Adipose tissue (tissue), 3 donors: ENCODE measurements around the gene ARID3B. TPM values are rescaled to one million over a fixed set of nuclear protein-coding genes. Genes with fewer than 3 reads are reported as not detected.
"Not testable (repeated sequence)": the region's sequence is repeated elsewhere in the genome, so short reads cannot be mapped to it uniquely, and the experiment has no call there.

Source experiments
- H3K27ac ChIP-seq: one replicate; pipeline ENCODE4 v1.5.1; 2013; ENCODE audit warnings: low read depth, low read length
- WGBS, 3 donors: extraction: QIAGEN DNeasy Blood & Tissue Kit; methylation state at CpG; one replicate each; pipeline ENCODE4 v1.1.7; 2013; 5-methylcytosine and 5-hydroxymethylcytosine counted together
- polyA plus RNA-seq, 3 donors: library from polyadenylated mRNA; stranded (reverse); fragments of 200-250 nt; gene quantifications; one replicate each; pipeline ENCODE4 v1.2.3, GENCODE V29; 2013
- donor health status: healthy with polysubstance abuse.
- donor health status: Bipolar disorder and iron deficiency.
- donor health status: healthy.

Gene ARID3B, protein sequence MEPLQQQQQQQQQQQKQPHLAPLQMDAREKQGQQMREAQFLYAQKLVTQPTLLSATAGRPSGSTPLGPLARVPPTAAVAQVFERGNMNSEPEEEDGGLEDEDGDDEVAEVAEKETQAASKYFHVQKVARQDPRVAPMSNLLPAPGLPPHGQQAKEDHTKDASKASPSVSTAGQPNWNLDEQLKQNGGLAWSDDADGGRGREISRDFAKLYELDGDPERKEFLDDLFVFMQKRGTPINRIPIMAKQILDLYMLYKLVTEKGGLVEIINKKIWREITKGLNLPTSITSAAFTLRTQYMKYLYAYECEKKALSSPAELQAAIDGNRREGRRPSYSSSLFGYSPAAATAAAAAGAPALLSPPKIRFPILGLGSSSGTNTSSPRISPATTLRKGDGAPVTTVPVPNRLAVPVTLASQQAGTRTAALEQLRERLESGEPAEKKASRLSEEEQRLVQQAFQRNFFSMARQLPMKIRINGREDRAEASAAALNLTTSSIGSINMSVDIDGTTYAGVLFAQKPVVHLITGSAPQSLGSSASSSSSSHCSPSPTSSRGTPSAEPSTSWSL
- 1 to 10 TPM; 2.1 to 3.0 (median 2.6) TPM for polyA plus RNA-seq

DNA sequence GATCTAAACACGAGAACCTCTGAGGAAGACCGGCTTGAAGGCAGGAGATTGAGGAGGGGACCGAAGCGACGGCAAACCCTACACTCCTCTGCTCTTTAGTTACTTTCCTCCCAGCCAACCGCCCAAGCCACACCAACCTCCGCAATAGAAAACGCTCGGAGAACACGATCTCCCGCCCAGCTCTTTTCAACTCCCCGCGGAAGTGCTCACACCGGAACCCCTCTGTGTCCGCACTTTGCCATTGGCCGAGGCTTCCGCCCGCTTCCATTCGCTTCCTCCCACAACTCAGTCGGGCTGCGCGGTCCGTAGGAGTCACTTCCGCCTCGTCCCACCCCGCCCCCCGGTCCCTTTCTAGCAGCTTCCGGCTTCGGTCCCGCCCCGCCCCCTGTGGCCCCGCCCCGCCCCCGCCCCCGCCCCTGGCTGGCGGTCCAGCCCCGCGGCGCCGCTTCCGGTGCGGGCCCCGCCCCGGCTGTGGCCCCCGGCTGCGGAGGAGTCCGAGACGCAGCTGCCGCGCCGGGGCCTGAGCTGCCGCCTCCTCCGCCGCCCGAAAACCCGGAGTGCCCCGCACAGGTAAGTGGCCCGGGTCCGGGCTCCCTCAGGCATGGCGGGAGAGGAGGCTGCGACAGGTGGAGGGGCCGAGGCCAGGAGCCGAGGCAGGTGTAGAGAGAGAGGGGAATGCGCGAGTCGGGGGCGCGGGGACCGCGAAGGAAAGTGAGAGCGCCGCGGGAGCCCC, at the start of gene ARID3B:
TSS of gene ARID3B (plus strand) at position 460 of the 733 bp plus-strand sequence. CDS start 2,717 bp downstream, outside the sequence.
- H3K27ac ChIP-seq, result no peak within 1 kb of the TSS
- 0 to 1% (median 1%) methylated on average over 58 to 73 of the region's 73 CpGs for WGBS, 3 donors

DNA sequence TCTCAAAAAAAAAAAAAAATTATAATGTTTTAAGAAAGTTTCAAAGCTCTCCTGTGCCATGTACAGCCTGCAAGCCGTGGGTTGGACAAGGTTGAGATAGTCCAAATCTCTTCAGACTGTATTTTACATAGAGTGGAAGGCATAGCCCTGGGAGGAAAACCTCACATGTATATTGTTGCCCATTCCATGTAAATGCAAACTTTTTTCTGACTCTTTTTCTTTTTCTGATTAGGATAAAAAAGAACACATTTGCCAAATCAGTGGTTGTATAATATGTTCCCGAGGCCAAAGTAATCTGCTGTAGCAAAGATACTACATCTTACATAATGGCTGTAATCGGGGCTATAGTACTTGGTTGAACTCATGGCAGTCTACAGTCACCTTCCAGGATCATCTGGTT, 44.4 kb upstream of the ARID3B start:
- no peak overlapping the region for H3K27ac ChIP-seq
- 66 to 93% (median 92%) methylated on average over 3 of the region's 3 CpGs for WGBS, 3 donors

DNA sequence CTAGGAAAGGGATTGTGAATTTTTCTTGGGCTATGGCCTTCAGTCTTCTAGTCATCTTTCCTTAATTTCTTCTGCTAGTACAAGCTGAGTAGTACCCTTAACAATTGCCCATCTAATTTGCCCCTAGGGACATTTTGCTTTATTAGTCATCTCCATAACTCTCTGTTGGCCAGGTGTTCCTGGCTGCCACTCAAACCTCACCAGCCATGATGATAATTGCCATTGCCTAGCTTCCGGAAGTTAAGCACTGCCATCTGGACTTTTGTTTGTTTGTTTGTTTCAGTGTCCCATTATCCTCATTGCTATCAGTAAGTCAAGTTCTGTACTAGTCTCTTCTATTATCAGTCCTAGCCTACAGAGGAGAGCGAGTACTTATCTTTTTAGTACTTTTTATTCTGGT, 43.4 kb upstream of the ARID3B start:
- 72 to 82% (median 79%) methylated on average over 2 of the region's 2 CpGs for WGBS, 3 donors
- no peak overlapping the region for H3K27ac ChIP-seq

DNA sequence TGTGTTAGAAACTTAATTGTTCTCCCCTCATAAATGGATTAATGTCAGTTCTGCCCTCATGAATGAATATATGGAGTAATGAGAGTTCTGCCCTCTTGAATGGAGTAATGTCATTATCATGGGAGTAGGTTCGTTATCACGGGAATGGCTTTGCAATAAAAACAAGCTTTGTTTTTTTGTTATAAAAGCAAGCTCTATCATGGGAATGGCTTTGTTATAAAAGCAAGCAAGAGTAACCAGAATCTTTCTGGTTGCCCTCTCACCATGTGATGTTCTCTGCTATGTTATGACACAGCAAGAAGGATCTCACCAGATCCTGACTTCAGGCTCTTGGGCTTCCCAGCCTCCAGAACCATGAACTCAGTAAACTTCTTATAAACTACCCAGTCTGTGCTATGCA, 41.7 kb upstream of the ARID3B start:
- no peak overlapping the region for H3K27ac ChIP-seq
- WGBS, 3 donors, result 95 to 96% (median 95%) methylated on average over 2 of the region's 2 CpGs

DNA sequence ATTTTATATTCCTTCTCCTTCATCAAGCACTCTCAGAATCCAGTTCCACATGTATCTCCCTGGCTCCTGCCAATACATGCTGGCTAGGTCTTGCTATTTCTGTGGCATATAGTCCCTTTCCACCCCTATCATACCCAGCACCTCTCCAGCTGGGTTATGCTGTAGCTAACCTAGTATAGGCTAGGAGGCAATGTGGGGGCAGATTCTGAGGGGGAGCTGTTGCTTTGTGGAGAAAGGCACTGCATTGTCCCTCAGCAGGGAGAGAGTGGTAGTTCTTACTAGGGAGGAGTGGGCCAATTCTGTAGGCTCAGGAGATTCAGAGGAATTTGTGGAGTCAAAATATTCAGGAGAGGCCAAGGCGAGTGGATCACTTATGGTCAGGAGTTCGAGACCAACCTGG, 40.6 kb upstream of the ARID3B start:
- WGBS, 3 donors, result 95 to 100% (median 98%) methylated on average over 2 of the region's 2 CpGs
- H3K27ac ChIP-seq, result no peak overlapping the region

DNA sequence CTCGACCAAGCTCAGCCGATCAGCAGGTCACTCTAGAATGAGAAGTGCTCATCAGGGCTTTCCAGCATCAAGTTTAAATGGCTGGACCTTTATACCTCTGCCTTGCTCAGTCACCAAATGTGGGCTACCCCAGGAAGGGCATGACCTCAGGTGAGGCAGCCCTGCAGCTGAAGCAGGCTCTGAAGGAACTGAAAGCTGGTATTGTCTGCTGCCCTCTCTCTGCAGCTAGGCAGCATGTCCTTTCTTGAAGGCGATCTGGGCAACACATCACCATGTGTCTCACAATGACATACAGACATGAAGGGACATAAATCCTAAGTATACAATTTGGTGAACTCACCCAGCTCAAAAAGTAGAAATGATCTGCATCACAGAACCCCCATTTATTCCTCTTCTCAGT, 38.7 kb upstream of the ARID3B start:
- WGBS, 3 donors, result 72 to 95% (median 80%) methylated on average over 3 of the region's 3 CpGs

DNA sequence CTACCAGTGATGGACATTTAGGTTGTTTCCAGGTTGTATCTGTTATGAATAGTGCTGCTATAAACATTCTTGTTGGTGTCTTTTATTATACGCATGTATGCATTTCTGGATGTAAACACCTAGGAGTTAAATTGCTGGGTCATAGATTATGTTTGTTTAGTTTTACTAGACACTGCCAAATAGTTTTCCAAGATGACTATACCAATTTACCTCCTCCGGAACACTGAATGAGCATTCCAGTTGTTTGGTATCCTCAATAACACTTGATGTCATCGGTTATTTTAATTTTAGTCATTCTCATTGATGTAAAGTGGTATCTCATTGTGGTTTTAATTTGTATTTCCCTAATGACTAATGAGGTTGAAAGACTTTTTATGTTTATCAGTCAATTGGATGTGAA, 36.6 kb upstream of the ARID3B start:
- 94 to 98% (median 96%) methylated on average over 3 of the region's 3 CpGs for WGBS, 3 donors
- H3K27ac ChIP-seq, result no peak overlapping the region

More for the DNA sequence above, 38.7 kb upstream of the ARID3B start:
- no peak overlapping the region for H3K27ac ChIP-seq

DNA sequence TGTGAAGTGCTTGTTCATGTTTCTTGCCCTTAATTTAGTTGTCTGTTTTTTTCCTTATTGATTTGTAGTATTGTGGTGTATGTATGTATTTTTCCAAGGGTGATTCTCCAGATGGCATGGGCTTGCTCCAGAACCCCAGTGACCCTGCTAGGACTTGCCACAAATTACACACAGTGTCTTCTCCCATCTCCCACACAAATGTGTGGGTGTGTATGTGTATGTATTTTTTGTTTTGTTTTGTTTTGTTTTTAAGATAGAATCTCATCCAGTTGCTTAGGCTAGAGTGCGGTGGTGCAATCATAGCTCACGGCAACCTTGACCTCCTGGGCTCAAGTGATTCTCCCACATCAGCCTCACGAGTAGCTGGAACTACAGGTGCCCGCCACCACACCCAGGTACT, 36.2 kb upstream of the ARID3B start:
- no peak overlapping the region for H3K27ac ChIP-seq
- WGBS, 3 donors, result 94 to 99% (median 95%) methylated on average over 4 of the region's 4 CpGs

DNA sequence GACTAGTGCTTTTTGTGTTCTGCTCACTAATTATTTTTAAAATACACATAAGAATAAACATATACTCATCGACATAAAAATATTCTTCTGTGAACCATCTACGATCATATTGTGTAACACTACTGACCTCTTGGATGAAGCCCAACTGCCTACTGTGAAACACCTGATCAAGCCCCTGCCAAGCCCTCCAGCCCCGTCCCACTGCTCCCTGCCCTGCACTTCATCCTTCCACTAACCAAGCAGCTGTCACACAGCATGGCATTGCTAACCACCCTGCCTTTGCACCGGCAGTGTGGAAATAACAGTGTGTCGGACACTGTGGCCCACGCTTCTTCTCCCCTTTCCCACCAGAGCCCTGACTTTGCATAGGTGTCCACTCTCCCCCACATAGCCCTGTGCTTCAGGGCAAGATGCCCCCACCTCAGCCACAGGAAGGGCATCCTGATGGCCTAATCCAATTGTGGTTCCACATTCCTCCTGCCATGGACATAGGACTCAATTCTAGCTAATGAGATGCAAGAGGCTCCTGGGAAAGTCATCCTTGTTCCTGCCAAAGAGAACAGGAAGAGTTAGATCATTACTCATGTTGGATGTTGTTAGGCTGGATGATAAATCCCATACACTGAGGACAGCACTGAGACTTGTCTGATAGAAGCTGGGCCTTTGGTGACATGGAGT, 35.0 kb upstream of the ARID3B start:
- no peak overlapping the region for H3K27ac ChIP-seq
- 88 to 90% (median 89%) methylated on average over 6 of the region's 6 CpGs for WGBS, 3 donors

DNA sequence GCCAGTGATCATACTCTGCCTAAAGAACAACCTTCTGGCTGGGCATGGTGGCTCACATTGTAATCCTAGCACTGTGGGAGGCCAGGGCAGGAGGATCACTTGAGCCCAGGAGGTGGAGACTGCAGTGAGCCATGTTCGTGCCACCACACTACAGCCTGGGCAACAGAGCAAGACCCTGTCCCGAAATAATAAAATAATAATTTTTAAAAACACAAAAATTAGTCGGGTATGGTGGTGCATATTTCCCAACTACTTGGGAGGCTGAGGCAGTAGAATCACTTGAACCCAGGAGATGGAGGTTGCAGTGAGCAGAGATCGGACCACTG, 34.5 kb upstream of the ARID3B start:
- H3K27ac ChIP-seq, result no peak overlapping the region
- WGBS, 3 donors, result 90 to 98% (median 96%) methylated on average over 4 of the region's 4 CpGs

DNA sequence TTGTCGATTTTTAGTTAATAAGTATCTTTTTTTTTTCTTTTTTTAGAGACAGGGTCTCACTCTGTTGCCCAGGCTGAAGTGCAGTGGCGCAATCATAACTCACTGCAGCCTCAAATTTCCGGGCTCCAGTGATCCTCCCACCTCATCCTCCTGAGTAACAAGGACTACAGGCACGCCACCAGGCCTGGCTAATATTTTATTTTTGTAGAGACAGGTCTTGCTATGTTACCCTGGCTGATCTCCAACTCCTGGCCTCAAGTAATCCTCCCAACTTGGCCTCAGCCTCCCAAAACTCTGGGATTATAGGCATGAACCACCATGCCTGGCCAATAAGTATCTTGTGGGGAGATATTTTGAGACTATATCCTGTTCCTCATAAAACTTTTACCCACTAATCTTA, 29.4 kb upstream of the ARID3B start:
- 59 to 71% (median 66%) methylated on average over 4 of the region's 4 CpGs for WGBS, 3 donors
- H3K27ac ChIP-seq, result no peak overlapping the region

DNA sequence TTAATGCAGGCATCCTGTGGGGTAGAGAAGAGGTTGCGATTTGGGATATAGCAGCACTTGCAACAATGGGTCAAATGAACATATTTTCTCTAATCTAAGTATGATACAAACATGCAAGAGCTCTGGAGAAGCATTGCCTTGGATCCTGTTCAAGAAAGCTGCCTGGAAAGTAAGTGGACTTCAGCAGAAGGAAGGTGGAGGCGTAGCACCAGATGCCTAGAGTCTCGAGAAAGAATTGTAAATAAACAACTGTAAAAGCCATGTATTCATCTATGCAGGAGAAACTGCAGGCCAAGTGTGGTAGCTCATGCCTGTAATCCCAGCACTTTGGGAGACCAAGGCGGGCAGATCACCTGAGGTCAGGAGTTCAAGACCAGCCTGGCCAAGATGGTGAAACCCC, 27.0 kb upstream of the ARID3B start:
- H3K27ac ChIP-seq, result not testable (repeated sequence)
- WGBS, 3 donors, result 65 to 77% (median 67%) methylated on average over 4 of the region's 4 CpGs

DNA sequence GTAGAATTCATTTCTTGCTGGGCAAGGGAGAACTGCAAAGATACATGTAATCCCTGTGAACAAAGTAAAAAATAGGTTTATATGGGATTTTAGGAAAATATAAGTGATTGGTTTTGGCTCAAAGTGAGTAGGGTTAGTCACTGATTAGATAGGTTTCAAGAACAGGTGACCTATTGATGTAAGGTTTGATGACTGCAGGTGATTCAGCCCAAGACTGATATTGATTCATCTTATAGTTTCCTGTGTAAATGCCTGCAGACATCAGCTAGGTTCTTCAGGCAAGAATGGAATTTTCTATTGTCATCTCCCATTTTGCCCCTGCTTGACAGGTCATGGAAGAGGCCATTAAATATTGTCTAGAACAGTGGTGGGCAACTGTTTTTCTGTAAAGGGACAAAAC, 23.9 kb upstream of the ARID3B start:
- no peak overlapping the region for H3K27ac ChIP-seq

DNA sequence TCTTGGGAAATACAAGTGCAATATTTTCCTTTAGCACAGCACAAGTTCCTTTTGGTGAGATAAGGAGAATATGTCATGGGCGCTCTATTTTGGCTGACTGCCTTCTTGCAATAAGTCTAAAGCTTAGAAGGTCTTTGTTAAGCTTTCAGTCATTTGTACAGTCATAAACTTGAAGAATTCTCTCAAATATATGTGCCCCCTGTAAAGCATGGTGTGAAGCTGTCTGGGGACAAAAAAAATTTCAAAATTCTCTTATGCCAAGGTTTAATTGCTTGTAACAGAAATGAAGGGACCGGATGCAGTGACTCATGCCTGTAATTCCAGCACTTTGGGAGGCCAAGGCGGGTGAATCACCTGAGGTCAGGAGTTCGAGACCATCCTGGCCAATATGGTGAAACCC, 21.7 kb upstream of the ARID3B start:
- 87 to 97% (median 89%) methylated on average over 4 of the region's 4 CpGs for WGBS, 3 donors
- no peak overlapping the region for H3K27ac ChIP-seq

DNA sequence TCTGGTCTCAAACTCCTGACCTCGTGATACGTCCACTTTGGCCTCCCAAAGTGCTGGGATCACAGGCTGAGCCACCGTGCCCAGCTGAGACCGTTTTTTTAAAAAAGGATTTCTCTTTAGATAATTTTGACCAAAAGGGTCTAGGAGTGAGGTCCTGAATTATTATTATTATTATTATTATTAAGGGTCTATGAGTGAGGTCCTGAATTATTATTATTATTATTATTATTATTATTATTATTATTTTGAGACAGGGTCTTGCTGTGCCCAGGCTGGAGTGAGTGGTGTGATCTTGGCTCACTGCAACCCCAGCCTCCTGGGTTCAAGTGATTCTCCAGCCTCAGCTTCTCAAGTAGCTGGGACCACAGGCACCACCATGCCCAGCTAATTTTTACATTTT, 20.6 kb upstream of the ARID3B start:
- H3K27ac ChIP-seq, result no peak overlapping the region
- 87 to 96% (median 93%) methylated on average over 4 of the region's 4 CpGs for WGBS, 3 donors

DNA sequence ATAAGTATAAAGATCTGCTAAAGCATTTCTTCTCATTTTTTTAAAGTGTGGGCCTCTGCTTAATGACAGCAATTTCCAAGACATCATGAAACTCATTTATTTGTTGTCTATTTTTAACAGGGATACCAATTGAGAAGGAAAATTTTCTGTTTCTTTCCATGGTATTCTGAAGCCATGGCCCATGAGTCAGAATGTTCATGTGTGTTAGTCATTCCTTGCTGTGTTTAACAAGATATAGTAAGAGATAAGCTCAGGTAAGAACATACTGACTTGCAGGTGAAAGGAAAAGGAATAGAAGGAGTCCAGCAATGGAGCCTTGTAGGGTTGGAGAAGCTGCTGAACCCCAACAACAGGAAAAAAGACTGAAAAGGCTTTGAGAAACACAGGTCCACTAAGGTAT, 17.0 kb upstream of the ARID3B start:
- no peak overlapping the region for H3K27ac ChIP-seq

DNA sequence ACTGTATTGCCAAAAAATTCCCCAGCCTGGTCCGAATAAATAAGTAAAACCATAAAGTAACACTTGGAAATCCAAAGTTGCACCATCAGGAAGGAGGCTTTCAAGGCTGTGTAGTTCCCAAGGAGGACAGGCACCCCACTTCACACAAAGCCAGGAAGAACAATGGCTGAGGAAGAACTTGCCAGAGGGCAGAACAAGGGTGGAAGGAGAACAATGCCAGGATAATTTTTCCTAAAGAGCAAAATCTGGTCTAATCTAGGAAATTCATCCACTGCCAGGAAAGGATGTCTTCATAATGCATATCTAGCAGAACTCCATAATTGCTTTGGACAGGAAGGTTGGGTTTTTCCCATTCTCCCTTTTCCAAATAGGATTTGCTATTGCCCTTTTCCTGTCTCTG, 15.7 kb upstream of the ARID3B start:
- WGBS, 3 donors, result 21 to 51% (median 48%) methylated on average over 1 of the region's 1 CpG
- no peak overlapping the region for H3K27ac ChIP-seq

DNA sequence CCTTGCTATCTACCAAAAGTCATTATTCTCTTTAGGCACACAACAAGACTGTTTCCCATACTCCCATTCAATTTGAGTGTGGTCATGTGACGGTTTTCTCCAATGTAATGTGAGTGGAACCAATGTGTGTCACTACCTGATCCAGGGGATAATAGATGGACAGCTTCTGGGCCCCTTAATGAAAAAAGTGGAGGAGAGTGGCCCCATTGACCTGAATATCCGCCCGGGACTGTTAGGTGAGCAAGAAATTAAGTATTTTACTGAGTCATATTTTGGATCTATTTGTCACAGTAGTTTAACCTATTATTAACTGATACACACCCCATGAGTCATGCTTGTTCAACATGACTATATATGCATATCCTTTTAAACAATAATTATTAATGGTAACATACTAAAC, 15.1 kb upstream of the ARID3B start:
- H3K27ac ChIP-seq, result no peak overlapping the region
- WGBS, 3 donors, result 62 to 70% (median 68%) methylated on average over 3 of the region's 3 CpGs

DNA sequence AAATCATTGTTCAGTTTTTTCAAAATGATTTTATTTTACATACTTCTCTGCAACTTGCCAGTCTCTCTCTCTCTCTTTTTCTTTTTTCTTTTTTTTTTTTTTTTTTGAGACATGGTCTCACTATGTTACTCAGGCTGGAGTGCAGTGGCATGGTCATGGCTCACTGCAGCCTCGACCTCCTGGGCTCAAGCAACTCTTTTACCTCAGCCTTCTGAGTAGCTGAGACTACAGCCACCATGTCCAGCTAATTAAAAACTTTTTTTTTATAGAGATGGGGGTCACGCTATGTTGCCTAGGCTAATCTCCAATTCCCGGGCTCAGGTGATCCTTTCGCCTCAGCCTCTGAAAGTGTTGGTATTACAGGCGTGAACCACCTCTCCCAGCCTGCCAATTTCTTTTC, 12.1 kb upstream of the ARID3B start:
- WGBS, 3 donors, result 83 to 92% (median 89%) methylated on average over 5 of the region's 5 CpGs
- H3K27ac ChIP-seq, result no peak overlapping the region
